ENCODE results near the gene ZDHHC11B.
A peak's percentile ranks its signal among the peaks of the same experiment; 100 is the strongest.
"Not testable (repeated sequence)": the region's sequence is repeated elsewhere in the genome, so short reads cannot be mapped to it uniquely, and the experiment has no call there.

The ZDHHC11B gene

GRCh38 chr5:753567-754142 is 30.9 kb downstream of the ZDHHC11B start:
- peak; percentile 10 for DNase-seq (ENCODE audit: low spot score)

- DNase-seq (ENCODE audit: low spot score) = peak; percentile 34
These were observed 31.9 kb downstream of the ZDHHC11B start for GRCh38 chr5:752532-753115.

- not testable (repeated sequence) for DNase-seq (ENCODE audit: low spot score)
These were observed 32.5 kb downstream of the ZDHHC11B start for GRCh38 chr5:751992-752391.

GRCh38 chr5:751496-751895 is 33.0 kb downstream of the ZDHHC11B start:
- DNase-seq (ENCODE audit: low spot score) = peak; percentile 29

GRCh38 chr5:750226-750625 is 34.3 kb downstream of the ZDHHC11B start:
- DNase-seq (ENCODE audit: low spot score) = peak; percentile 40

- peak; percentile 28 for DNase-seq (ENCODE audit: low spot score)
These were observed 35.3 kb downstream of the ZDHHC11B start for GRCh38 chr5:749101-749670.

- DNase-seq (ENCODE audit: low spot score) = peak; percentile 21
These were observed 36.2 kb downstream of the ZDHHC11B start for GRCh38 chr5:748011-748980.

GRCh38 chr5:747303-747844 is 37.2 kb downstream of the ZDHHC11B start:
- not testable (repeated sequence) for DNase-seq (ENCODE audit: low spot score)

GRCh38 chr5:746258-746761 is 38.2 kb downstream of the ZDHHC11B start:
- peak; percentile 49 for DNase-seq (ENCODE audit: low spot score)

GRCh38 chr5:745272-746142 is 39.0 kb downstream of the ZDHHC11B start:
- not testable (repeated sequence) for DNase-seq (ENCODE audit: low spot score)

- not testable (repeated sequence) for DNase-seq (ENCODE audit: low spot score)
These were observed 40.7 kb downstream of the ZDHHC11B start for GRCh38 chr5:743696-744404.

- not testable (repeated sequence) for DNase-seq (ENCODE audit: low spot score)
These were observed 42.3 kb downstream of the ZDHHC11B start for GRCh38 chr5:742276-742675.

- DNase-seq (ENCODE audit: low spot score) = not testable (repeated sequence)
These were observed 50.4 kb downstream of the ZDHHC11B start for GRCh38 chr5:734145-734544.

- not testable (repeated sequence) for DNase-seq (ENCODE audit: low spot score)
These were observed 51.6 kb downstream of the ZDHHC11B start for GRCh38 chr5:732754-733454.

GRCh38 chr5:729225-729624 is 55.3 kb downstream of the ZDHHC11B start:
- not testable (repeated sequence) for DNase-seq (ENCODE audit: low spot score)

- DNase-seq (ENCODE audit: low spot score) = not testable (repeated sequence)
These were observed 57.4 kb downstream of the ZDHHC11B start for GRCh38 chr5:727087-727486.

- not testable (repeated sequence) for DNase-seq (ENCODE audit: low spot score)
These were observed 60.7 kb downstream of the ZDHHC11B start for GRCh38 chr5:723865-724264.

GRCh38 chr5:723309-723708 is 61.2 kb downstream of the ZDHHC11B start:
- DNase-seq (ENCODE audit: low spot score) = not testable (repeated sequence)

- DNase-seq (ENCODE audit: low spot score) = not testable (repeated sequence)
These were observed 65.2 kb downstream of the ZDHHC11B start for GRCh38 chr5:719379-719778.

GRCh38 chr5:717143-717542 is 67.4 kb downstream of the ZDHHC11B start:
- no peak for DNase-seq (ENCODE audit: low spot score)
